ENCODE measurements around the gene ARL5A.
"Not testable (repeated sequence)": the region's sequence is repeated elsewhere in the genome, so short reads cannot be mapped to it uniquely, and the experiment has no call there.

The ARL5A gene

DNA sequence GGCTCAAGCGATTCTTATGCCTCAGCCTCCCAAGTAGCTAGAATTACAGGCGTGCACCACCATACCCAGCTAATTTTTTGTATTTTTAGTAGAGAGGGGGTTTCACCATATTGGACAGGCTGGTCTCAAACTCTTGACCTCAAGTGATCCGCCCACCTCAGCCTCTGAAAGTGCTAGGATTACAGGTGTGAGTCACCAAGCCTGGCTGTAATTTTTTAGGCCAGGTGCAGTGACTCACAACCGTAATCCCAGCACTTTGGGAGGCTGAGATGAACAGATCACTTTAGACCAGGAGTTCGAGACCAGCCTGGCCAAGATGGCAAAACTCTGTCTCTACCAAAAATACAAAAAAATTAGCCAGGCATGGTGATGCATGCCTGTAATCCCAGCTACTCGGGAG lies 33.8 kb downstream of the ARL5A start:
- DNase-seq = not testable (repeated sequence)

DNA sequence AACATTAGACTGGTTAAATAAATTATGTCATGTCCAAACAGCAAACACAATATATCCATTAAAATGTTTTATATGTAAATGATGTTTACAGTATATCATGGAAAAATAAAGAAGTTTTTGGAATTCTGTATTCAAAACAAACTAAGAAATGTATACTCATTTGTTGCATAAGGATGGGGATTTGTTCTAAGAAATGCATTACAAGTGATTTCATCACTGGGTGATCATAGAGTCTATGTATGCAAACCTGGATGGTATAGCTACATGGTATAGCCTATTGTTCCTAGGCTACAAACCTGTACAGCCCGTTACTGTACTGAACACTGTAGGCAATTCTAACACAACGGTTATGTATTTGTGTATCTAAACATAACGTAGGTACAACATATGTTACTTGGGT lies 35.1 kb downstream of the ARL5A start:
- no peak for DNase-seq

DNA sequence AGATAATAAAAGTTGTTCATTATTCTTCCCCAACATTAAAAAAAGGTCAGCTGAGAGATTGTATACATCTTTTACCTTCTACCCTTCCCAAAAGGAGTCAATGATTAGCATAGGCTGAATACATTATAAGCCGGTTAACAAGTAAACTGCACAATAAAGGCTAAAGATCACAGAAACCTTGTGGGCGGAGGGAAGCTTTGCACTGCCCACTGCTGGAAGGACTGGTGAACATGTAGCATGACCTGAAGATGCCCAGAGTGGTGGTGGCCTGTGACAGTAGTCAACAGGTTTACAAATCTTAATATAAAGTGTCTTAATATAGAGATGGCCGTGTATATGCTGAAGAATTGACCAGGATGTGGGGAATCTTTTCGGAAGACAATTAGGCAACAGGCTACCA lies 35.6 kb downstream of the ARL5A start:
- no peak for DNase-seq

DNA sequence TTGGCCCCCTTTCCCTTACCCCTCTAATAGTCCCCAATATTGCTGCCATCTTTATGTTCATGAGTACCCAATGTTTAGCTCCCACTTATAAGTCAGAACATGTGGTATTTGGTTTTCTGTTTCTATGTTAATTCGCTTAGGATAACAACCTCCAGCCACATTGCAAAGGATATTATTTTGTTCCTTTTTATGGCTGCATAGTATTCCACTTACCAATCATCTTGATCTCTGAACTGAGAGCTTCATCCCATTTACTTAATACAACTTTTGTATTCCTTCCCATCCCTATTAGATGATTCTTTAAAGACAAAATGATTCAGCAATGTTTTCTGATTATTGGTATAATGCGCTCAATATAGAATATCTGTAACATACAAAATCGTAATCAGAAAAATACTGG lies 36.7 kb downstream of the ARL5A start:
- no peak for DNase-seq

DNA sequence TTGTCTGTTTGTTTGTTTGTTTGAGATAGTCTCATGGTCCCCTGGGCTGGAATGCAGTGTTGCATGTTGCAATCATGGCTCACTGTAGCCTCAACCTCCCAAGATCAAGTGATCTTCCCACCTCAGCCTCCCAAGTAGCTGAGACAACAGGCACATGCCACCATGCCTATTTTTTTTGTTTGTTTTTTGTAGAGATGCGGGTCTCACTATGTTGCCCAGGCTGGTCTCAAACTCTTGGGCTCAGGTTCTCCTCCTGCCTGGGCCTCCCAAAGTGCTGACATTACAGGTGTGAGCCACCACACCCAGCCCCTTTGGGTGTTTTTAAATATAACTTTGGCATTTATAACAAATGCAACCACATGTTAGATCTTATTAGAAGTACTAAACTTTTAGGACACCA lies 37.5 kb downstream of the ARL5A start:
- DNase-seq = no peak

DNA sequence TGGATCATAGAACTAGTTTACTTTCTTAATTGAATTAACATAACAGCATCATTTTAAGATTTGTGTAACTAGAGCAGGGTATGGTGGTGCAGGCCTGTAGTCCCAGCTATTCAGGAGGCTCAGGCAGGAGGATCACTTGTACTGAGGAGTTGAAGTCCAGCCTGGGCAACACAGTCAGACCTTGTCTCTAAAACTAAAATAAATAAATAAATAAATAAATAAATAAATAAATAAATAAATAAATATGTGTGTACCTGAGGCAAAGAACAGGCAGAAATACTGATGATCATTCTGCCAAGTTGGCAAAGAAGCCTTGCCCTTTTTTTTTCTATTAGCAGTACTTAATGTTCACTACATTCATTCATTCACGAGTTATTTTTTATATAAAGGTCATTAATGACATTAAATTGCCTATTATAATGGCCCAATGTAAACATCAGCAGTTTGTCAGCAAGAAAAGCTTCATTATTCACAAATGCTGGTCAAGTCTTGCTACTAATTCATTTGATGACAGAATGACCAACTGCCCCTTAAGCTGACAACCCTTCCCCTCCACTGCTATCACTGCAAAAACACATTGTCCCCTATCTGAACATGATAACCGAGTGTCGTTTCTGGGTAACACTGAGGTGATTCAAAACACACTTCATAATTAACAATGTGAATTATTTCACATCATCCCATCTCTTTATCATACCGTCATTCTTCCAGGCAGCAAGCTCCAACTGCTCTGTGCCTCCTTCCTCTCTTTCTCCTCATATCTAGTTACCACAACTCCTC lies 39.0 kb downstream of the ARL5A start:
- DNase-seq = no peak

DNA sequence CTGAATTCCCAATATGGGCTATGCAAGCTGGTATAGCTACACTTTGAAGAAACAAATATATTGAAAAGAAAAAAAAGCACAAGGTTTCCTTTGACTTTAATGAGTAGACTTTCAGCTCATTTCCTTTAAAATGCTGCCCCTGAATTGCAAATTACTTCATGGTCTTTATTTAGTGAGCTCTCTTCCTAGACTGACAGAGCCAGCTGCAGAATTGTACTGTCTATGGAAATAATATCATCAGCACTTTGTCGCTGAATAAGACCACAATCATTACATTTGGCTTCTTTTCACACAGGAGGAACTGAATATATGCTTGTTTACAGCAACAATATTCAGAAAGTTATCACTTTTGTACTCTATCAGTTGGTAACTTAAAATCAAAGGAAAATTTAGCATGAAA lies 41.7 kb downstream of the ARL5A start:
- DNase-seq = no peak

DNA sequence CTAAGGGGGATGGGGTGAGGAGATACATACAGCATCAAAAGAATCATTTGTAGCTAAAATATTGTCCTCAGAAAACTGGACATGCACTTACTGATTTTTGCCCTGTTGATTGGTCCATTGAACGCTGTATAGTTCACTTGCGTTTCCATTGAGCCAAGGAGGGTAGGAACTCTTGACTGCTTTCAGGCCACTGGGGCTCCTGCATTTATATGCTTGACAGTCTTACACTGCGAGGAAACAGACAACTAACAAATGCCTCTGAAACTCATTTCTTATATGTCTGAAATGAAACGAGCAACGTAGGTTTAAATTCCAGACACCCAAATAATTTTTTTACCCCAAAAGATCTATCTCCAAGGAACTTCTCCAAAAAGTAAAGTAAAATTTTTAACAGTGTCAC lies 42.1 kb downstream of the ARL5A start:
- DNase-seq = no peak

DNA sequence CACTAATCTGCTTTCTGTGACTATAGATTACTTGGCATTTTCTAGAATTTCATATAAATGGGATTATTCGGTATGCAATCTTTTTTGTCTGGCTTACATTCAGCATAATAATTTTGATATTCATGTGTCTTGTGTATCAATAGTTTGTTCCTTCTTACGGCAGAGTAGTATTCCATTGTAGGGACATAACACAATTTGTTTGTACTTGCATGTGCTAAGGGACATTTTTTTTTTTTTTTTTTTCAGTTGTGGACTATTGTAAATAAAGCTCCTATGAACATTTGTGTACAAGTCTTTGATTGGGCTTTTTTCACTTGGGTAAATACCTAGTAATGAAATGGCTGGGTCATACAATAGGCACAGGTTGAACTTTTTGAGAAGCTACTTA lies 45.1 kb downstream of the ARL5A start:
- DNase-seq = no peak

DNA sequence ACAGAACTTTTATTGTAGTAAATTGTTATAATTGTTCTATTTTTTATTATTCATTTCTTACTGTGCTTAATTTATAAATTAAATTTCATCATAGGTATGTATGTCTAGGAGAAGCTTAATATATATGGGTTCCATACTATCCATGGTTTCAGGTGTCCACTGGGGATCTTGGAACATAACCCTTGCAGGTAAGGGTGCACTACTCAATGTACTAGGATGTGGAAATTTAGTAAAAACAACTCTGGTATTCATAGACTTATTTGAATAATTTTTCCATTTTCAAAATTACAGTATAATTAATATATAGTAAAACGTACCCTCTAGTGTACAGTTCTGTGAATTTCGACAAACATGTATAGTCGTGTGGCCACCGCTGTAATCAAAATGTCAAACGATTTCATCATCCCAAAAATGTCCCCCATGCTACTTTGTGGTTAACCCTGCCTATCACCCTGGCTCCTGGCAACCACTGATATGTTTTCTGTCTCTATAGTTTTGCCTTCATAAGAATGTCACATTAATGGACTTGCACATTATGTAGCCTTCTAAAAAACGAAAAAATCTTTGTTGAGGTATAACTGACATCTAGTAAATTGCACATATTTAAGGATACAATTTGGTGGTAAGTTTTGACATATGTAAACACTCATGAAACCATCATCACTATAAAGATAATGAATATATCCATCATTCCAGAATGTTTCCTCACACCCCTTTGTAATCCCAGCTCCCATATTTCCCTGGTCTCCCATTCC lies 45.7 kb downstream of the ARL5A start:
- no peak for DNase-seq

DNA sequence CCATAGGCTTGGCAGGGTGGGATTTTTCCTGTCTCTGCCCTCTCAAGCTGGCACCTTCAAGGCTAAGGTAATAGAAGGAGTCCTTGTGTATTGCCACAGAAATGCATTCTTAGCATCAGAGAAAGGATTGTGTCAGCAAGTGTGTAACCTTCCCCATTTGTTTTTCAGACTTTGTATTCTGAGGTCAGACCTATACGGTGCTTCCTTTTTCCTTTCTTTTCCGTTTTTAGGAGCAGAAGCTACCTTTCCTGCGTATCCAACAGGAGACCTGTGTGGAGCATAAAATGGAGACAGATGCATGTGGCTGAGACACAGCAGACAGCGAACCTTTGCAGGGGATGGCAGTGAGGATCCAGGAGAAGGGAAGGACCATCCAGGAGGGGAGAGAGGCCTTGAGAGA lies 46.6 kb downstream of the ARL5A start:
- DNase-seq = no peak

DNA sequence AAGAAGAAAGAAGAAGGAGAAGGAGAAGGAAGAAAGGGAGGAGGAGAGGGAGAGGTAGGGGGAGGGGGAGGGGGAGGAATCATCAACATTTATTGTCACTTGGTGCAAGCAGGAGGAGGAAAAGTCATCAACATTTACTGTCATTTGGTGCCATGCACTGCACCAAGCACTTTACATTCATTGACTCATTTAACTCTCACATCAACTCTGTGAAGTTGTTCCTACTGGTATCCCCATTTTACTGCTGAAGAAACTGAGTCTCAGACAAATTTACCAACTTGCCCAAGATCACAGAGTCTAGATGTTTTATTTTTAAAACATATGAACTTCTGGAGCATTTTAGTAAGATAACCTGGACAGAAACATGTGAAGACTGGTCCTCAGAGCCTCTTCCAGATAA lies 47.3 kb downstream of the ARL5A start:
- DNase-seq = no peak

DNA sequence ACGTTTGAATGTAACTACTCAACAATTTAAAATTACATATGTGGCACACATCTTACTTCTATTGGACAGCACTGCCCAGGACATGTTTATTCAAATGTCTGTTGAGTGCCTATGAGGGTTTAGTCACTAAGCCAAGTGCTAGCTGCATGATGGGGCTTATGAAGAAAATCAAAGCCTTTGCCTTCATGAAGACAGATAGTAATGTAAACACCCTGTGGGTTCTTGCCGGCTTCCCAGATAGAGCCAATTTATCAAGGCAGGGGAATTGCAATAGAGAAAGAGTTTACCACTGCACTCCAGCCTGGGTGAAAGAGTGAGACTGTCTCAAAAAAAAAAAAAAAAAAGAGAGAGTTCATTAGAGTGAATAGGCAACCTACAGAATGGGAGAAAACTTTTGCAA lies 50.3 kb downstream of the ARL5A start:
- no peak for DNase-seq

DNA sequence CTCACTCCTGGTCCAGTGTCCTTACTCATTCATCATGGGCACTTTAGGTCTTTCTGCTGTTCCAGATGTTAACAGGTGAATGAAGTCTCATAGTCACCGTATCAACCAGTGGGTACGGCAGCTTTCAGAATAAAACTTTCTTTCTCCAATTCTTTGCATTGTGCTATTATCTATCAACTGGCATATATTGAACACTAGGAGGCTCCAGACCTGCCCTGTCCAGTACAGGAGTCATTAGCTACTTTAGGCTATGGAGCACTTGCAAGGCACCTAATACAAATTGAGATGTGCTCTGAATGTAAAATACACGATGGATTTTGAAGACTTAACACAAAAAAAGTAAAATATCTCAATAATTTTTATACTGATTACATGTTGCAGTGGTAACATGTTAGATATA lies 50.7 kb downstream of the ARL5A start:
- DNase-seq = no peak

DNA sequence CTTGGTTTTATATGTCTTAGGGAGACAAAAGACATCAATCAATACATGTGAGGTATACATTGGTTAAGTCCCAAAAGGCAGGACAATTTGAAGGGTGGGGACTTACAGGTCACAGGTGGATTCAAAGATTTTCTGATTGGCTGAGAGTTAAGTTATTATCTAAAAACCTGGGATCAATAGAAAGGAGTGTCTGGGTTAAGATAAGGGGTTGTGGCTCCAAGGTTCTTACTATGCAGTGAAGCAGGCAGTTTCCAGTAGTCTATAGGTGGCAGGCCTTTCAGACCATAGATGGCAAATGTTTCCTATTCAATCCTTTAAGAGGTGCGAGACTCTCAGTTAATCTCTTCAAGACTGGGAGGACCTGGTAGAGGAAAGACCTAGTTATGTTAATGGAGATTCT lies 51.9 kb downstream of the ARL5A start:
- no peak for DNase-seq

DNA sequence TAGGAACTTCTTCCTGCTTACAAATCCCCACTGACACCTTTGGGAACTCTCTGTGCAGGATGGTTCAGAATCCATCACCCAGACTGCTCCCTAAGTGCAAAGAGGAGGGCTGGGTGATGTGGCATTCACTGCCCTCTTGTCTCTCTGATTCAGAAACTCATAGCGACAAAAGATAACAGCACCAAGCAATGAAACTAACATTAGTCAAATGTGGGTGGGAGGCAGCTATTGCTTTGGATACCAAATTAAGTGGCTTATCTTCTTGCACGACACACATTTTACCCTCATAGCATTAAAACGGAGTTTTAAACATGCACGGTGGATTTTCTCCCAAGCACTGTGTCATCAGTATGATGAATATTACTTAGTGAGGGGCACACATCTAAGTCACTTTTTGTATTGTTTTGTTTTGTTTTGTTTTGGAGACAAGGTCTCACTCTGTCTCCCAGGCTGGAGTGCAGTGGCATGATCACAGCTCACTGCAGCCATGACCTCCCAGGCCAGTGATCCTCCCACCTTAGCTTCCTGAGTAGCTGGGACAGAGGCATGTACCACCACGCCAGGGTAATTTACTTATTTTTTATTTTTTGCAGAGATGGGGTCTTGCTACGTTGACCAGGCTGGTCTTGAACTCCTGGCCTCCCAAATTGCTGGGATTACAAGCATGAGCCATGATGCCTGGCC lies 53.0 kb downstream of the ARL5A start:
- no peak for DNase-seq

DNA sequence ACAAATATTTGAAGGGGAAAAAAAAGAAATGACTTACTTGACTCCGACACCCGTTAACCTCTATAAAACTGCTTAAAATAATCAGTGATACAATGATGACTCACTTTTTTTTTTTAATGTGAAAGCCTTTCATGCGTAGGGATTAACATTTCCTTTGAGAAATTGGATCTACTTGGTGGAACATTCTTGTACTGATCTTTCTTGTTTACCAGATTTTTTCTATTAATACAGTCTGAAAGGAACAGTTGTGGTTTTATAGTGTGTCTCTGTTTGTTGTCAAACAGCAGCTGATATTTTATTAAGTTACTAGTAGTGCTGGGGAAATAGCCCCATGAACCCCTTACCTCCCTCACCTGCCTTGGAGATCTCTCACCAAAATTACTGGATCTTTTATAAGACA lies 53.7 kb downstream of the ARL5A start:
- no peak for DNase-seq

DNA sequence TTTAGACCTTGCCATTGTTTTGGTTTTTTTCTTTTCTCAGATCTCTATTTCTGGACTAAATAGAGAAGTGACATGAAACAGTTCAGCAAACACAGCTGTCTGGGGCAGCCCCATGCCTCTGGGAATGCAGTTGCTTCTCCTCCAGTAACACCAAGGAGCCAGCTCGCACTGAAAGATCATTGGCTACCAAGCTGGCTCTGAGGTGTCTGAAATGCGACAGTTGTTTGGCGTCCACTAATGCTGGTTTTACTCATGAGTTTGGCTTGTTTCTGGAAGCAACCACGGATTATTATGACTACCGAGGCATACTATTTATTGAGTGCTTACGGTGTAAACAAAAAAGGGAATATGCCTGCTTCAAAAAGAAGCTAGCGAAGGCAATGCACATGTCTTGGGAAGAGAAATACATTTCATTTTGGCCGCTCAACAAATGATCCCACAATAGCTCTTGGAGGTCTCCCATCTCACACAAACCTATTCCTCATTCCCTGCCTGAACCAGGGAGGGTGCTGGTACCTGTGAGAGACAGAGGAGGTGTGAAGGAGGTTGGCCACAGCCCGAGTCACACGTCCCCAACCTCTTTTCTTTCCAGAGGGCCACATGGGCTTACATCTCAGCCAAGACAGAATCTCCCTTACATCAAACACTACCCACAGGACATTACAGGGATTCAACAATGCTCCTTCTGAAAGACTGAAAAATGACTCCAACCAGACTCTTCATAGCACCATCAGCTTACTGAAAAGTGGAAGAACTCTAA lies 56.4 kb downstream of the ARL5A start:
- no peak for DNase-seq

DNA sequence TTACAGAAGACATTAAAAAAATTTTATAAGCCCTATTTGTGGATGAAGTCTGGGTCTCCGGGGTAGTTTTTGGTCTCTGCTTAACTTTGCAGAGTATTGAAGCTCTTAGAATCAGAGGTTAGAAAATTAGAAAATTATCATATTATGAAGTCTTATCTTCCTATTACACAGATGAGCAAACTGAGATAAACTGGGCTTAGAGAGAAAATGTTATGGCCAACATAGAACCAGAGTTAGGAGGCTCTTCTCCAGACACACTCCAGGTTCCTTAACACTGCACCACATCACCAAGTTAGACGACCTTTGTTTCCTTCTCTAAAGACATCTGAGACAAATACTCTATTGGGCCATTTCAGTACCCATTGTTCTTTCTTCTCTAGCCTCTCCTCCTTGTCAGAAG lies 57.2 kb downstream of the ARL5A start:
- DNase-seq = no peak

DNA sequence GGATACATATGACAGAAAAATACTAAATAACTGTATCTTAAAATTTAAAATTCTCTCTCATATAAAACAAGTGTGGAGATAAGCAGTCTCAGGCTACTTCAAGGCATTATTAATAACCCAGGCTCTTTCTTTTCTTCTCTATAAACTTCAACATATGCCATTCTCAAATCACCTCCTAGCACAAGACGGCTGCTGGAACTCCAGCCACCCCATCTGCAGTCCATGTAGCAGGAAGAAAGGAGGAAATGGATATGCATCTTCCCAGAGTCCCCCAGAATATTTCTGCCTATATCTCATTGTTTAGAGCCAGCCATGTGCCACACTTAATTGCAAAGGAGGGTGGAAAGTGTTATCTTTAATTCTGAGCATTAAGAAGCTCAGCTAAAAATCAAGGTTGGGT lies 58.6 kb downstream of the ARL5A start:
- DNase-seq = no peak

DNA sequence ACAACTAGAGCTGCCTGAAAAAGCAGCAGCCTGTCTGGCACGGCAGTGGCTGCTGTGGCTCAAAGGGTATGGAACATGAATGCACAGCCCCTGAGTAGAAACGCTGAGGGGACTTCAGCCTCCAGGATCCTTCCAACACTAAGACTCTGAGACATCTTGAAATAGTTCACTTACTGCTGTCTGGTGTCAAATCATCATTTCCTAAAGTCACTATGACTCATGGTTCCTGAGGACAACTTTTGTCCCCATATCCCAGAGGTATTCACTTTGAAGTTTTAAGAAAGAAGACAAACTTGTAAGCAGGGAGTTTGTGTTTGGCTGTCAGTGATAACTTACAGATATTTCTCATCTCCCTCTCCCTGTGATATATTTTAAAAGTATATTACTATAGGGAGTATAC lies 60.7 kb downstream of the ARL5A start:
- DNase-seq = no peak

DNA sequence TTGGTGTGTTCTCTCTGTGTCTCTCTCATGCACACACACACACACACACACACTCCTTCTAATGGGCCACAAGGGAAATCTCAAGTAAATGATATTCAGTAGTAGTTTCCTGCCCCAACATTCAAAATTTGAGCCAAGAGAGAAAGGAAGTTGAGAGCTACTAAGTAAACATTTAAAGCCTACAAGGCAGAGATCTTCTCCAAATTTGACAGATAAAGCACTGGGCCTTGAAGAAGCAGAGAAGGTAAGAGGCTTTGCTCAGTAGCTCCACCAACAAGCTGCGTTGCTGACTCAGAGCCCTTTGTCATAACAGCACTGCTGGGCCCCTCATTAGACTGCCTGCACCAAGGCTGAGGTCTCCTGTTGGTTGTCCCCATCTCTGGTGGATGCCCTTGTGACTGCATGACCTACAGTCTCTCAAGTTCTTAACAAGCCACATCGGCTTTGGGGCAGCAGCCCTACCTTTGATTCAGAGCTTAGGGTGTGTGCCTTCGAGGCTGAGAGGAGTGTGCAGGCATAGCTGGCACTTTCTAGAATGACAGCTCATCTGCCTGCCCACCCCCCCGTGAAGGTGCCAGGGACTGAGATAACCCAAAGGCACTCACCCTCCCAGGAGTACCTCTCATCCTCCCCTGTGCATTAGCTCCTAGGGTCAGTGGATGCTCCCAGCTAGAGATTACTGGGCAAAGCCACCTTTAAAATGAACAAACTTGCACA lies 61.6 kb downstream of the ARL5A start:
- no peak for DNase-seq
